ENCODE results near the gene UBTD1. TPM values are rescaled to one million over a fixed set of nuclear protein-coding genes. Genes with fewer than 3 reads are reported as not detected.
"Not testable (repeated sequence)": the region's sequence is repeated elsewhere in the genome, so short reads cannot be mapped to it uniquely, and the experiment has no call there.

UBTD1 gene
- total RNA-seq, 1 donor from 2014 or later = 25.1 TPM

DNA sequence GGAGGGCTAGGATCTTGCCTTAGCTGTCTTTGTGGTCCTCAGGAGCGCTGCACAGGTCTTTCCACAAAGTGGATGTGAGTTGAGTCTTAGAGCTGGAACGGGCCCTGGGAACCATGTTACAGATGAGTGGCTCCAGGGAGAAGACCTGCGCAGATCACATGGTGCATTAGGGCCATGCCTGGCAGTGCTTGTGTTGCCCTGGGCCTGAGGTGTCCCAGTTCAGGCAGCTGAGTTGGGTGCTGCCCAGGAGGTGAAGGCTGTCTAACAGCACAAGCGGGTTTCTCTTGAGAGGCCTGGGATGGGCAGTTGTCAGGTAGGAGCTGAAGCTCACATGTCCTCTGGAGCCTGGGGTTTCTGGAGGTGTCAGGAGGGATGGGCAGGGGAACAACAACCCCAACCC lies 40.1 kb downstream of the UBTD1 start:
- DNase-seq = no peak

DNA sequence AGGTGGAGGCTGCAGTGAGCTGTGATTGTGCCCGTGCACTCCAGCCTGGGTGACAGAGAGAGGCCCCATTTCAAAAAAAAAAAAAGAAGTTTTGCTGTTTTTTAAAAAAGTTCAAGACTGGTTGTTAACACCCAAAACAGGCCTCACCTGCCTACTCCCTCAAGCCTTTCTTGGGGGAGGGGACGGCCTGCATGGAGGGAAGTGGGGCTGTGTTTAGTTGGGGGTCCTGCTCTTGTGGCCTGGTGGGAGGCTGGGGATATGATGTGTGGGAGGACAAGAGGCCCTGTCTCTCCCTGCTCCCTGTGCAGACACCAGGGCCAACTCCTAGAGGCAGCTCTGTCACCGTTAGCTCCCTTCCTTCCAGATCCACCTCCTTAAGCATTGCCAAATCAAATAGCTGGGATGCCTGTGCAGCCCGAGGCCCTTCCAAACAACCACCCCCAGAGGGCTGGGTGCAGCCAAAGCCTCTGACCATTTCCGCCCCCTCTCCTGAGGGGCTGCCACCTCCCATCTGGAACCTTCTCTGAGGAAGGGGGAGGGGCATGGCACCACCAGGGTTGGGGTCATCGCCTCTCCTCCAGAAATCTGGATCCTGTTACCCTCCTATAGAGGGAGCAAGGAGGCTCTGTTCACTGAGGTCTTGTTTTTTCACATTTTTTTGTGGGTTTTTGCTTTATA lies 40.9 kb downstream of the UBTD1 start:
- DNase-seq = no peak

DNA sequence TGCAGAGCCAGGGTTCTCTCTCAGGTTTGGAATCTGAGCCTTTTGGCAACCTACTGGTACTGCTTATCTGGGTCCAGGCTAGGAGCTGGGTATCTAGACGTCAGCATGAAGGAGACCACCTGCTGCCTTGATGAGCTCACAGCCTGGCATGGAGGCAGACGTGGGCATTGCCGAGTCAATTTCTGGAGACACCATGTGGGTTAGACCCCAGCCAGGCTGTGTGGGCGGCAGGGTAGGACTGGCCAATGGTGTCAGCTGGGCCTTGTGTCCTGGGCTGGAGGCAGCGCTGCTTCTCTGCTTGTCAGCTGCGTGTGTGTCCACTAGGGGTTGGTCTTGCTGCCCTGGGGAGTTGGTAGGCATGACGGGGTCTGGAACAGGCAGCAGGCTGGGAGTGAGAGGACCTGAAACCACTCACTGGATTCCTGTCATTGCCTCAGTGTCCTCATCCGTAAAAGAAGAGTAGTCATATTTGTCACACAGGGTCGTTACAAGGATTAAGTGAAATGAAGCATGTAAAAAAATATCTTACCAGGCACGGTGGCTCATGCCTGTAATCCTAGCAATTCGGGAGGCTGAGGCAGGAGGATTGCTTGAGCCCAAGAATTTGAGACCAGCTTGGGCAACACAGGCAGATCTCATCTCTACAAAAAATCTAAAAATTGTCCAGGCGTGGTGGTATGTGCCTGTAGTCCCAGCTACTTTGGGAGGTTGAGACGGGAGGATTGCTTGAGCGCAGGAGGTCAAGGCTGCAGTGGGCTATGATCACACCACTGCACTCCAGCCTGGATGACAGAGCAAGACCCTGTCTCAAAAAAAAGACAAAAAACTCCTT lies 42.2 kb downstream of the UBTD1 start:
- no peak for DNase-seq

DNA sequence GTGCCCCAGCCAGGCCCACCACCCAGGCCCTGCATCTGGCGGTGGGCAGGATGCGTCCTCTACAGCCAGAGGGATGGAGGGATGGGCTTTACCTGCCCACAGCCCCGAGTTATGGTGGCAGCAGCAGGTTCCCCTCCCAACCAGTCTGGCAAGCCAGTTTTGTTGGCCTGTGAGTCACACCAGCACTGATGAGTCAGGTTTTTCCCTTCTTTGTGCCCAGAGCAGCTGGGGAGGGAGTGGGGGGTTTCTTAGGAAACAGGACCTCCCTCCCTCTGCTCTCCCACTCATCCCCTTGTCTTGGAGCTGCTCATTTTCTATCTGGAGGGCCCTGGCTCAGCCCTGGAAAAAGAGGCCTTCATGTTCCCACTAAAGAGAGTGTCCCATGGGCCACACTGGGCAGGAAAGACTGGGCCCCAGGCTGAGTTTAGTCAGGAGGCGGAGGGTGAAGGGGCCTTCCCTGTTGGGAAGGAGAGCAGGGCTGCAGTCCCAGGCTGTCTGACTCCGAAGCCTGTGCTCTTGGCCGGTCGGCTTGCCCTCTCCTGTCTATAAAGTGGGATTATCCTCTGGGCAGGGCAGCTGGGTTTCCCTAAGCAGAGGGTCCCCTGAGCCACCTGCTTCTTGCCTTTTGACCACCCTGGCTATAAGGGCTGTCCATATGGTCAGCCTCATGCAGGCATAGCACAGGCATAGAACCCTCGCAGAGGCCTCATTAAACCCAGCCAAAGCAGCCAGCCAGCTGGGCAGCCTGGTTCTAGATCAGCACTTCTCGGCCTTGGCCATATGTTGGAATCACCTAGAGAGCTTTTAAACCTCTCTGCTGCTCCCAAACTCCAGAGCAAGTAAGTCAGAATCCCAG lies 43.7 kb downstream of the UBTD1 start:
- peak; percentile 87 for DNase-seq

DNA sequence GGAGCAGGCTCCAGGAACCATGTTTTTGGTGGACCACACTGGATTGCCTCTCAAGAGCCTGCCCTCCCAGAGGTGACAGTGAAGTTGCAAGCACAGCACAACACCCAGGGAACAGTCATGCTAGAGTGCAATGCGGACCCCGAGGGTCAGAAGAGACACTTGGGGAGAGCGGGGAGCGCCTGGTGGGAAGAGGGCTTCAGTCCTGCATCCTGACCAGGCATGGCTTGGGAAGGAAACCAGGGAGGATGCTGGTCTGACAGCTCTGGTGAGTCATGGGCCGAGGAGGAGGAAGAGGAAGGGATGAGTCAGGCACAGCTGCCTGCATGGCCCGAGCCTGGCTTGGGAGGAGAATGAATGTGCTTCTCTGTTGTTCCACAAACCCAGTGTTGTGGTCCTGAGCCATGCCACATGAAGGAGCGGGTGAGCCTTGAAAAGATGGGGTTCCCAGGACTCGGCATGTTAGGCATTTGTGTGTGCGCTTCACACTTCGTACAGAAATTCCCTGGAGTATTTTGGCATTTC lies 44.4 kb downstream of the UBTD1 start:
- DNase-seq = peak; percentile 68

DNA sequence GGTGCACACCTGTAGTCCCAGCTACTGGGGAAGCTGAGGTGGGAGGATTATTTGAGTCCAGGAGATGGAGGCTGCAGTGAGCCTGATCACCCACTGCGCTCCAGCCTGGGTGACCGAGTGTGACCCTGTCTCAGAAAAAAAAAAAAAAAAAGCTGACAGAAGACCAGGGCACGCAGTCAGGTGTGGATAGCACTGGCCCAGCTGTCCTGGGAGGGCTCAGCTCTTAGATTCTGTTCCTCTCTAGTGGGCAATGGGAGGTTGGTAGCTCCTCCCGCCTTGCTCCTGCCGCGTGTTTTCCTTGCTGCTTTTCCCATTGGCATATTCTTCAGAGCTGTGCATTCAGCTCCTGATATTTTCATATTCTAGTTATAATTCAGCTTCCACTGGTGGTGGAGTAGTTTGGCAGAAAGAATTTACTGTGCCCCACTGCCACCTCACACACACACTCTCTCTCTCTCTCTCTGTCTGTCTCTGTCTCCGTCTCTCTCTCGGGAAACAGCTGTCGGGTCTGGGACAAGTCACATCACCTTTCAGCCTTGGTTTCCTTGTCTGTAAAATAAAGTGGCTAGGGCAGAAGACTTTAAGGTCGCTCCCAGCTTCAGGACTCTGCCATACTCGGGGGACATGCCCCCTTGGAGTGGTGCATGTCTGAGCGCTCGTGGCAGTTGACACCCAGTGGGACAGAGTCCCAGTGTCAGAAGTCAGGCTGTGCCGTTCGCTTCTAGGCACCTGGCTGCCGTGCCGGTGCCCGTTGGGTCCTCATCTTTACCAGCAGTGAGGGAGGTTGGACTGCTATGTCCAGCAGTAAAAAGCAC lies 47.9 kb downstream of the UBTD1 start:
- peak; percentile 27 for DNase-seq

DNA sequence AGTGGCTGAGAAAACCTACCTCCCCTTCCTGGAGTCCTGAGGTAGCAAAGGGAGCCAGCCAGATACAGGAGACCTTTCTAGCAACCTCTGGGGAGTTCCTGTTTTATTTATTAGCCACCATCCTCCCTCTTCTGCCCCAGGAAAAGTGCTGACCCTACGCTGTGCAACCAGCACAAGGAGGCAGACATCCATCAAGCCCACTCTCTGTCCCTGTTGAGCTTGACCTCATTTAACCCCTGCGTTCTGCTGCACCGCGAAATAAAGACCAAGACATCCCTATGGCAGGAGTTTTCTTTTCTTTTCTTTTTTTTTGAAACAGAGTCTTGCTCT lies 48.5 kb downstream of the UBTD1 start:
- no peak for DNase-seq

DNA sequence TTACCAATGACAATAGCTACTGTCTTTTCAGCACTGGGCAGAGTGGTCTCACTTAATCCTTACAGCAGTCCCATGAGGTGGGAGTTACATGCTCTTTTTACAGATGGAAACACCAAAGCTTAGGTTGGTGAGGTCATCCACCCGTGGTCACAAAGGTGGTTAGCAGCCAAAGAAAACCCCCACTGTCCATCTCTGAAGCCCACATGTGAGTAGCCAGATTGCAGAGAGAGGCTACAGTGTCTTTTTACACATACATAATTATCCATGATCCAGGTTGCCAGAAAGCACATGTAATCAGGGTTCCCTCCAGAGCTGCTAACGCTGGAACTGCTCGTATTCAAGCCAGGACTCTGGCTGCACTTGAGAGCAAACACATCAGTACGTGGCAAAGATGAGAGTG lies 49.2 kb downstream of the UBTD1 start:
- DNase-seq = peak; percentile 67

DNA sequence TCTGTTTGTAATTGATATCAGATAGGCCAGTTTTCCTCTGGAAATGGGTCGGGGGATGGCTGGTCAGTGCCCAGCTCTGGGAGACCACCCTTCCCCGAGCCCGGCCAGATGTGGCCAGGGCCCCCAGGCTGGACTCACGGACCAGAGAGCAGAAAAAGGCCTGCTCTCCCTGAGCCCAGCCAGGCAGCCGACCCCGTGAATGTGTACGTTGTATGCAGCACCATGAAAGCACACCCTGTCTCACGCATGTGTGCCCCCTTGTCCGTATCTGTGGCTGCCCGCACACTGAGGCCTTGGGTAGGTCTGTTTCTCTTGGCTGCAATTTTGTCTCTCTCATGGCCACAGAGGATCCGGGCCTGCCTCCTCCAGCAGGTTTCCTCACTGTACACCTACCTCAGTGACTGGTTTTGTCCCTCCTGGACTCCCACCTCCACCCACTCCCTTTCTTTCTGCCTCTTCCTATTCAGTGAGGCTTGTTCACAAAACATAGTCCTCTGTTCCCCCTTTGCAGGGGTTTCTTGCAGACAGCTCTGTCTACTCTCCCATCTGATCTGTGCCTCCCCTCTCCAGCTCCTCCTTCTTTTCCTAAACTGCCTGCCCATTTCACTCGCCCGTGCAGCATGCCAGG lies 50.2 kb downstream of the UBTD1 start:
- DNase-seq = peak; percentile 43

DNA sequence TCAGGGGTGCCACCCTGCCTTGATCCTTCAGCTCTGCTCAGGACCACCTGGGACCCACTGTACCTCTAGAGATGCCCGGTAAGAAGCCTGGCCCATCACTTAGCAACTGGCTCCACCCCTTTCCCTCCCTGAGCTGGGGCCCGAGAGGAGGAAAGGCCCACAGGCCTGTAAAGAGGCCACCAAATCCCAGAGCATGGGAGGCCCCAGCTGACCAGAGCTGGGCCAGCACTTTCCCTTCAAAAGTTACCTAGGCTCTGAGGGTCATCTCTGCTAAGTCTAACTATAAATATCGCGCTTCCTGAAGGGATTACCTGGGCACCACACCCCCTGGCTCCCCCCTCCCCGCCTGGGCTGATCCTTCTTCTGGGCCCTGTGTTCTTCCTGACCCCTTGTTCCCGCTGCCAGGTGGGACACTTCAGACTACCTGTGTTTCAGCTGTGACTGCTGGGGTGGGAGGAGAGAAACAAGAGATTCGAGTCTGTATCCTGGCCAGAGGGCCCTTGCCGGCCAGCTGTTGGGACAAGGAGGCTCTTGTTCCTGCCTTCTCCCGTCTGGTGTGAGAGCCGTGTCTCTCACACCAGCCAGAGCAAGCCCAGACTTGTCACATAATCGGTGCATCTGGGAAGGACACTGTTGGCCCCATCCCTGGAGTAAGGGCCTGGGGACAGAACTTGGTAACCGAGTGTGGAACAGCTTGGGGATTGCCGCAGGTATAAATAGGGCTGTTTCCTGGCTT lies 51.0 kb downstream of the UBTD1 start:
- peak; percentile 86 for DNase-seq

DNA sequence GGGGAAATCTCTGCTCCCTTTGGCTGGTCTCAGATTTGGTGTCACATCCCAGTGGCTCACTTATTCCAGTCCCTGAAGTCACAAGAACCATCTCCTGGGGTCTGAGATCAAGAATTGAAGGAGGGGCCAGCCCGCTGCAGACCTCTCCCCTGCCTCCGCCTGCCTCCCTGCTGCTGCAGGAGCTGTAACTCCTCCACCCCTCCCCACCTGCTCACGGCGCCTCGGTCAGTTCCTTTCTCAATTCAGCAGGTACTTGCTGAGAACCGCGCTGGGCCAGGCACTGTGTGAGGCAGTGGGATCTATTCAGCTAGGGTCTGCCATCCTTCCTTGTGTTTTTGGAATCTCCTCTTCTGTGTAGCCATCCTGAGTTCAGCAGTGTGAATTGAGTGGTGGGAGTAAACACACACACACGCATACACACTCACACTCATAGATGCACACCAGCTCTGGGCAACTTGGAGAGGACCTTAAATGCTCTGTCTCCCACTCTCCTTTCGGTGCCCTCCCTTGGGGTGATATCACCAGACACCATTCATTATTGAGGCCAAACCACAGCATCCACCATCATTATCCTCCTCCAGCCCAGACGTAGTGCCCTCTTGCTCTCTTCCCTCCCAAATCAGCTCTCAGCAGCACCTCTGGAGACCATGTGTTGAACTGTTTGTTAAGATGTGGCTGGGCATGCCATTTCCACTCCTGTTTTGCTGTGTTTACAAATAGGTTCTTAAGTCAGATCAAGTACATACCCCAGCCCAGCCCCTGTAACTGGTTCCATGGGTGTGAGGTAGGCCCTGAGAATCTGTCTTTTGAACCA lies 51.8 kb downstream of the UBTD1 start:
- no peak for DNase-seq

DNA sequence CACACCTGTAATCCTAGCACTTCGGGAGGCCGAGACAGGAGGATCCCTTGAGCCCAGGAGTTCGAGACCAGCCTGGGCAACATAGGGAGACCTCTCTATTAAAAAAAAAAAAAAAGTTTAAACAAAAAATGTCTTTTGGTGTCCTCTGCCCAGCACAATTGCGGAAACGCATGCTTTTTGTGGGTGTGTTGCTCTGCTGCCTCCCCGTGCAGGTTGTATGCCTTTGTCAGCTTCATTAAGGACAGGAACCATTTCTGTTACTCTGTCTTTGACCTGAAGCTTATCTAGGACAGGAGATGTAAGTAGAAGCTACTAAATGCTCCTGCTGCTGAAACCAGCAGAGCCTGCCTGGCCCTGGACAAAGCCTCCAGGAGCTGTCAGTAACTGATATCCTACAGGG lies 52.5 kb downstream of the UBTD1 start:
- no peak for DNase-seq

DNA sequence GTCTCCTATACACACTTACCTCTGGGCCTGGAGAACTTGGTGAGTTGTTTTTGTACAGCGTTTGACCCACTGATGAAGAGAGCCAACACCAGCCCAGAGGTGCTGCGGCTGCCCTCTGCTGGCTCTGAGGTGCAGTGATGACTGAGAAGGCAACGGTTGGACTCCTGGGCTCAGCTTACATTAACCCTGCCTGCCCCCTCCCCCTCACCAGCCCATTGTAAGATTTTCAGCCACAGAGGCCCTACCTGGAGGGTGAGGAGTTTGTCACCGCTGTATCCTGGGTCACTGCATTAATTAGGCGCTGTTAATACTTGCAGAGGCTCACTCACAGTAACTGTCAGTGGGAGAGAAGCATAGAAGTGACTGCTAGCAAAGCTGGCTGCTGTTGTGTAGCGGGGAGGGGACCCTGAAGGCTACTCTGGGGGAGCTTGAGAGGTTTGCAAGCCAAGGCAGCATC lies 54.9 kb downstream of the UBTD1 start:
- peak; percentile 82 for DNase-seq

DNA sequence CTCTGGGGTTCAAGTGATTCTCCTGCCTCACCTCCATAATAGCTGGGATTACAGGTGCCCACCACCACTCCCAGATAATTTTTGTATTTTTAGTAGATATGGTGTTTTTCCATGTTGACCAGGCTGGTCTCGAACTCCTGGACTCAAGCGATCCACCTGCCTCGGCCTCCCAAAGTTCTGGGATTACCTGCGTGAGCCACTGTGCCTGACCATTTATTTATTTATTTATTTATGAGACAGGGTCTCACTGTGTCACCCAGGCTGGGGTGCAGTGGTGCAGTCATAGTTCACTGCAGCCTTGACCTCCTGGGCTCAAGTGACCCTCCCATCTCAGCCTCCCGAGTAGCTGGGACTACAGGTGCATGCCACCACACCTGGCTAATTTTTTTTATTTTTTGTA lies 55.6 kb downstream of the UBTD1 start:
- not testable (repeated sequence) for DNase-seq

DNA sequence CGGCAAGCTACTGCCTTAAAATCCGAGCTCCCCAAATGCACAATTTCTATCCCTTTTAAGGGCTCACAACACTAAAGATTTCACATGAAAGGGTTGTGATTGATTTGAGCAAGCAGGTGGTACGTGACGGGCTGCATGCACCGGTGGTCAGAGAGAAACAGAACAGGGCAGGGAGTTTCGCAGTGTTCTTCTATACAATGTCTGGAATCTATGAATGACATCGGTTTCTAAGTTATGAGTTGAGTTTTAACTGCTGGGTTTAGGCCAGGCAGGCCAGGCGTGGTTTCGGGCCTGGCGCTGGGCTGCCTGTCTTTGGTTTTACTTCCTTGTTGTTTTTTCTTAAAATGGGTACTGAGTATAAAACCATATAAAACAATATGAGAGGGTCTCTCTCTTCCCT lies 56.8 kb downstream of the UBTD1 start:
- DNase-seq = not testable (repeated sequence)

DNA sequence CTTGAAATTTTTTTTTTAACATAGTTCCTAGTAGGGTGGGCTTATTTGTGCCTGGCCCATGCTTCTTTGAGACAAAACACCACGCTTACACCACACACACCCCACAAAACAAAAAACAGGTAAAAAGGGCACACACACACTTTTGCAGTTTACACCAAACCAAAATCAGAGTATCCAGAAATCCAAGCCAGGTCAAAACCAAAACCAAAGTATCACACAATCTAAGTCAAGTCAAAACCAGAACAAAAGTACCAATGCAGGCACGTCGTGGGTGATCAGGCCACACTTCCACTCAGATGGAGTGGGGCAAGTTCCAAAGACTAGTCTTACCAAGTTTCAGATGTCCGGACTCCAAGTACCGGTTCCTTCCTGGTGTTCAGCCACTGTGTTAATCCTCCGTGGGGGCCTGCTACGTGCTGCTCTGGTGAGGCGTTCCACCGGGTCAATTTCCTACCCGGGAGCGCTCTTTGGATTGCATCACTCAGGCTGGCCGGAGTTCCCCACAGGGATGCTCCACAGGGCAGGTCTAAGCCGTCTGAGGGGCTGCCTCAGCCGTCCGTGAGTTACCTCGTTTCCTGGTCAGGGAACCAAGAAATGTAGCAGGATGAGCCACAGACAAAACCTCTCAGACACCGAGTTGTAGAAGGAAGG lies 62.1 kb downstream of the UBTD1 start:
- not testable (repeated sequence) for DNase-seq

DNA sequence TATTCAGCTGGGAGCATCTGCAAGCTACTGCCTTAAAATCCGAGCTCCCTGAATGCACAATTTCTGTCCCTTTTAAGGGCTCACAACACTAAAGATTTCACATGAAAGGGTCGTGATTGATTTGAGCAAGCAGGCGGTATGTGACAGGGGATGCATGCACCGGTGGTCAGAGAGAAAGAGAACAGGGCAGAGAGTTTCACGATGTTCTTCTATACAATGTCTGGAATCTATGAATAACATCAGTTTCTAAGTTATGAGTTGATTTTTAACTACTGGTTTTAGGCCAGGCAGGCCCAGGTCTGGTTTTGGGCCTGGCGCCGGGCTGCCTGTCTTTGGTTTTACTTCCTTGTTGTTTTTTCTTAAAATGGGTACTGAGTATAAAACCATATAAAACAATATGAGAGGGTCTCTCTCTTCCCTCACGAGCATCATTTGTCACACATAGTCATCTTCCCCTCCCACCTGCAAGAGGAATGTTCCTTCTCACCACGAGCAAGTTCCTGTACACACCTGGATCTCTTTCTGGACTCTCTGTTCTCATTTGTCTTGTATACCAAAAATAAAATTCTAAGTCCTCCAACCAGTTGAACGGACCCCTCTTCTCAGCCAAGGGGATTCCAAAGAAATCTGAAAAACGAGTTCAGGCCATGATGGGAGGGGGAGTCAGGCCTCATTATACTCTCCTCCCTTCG lies 62.8 kb downstream of the UBTD1 start:
- DNase-seq = not testable (repeated sequence)

DNA sequence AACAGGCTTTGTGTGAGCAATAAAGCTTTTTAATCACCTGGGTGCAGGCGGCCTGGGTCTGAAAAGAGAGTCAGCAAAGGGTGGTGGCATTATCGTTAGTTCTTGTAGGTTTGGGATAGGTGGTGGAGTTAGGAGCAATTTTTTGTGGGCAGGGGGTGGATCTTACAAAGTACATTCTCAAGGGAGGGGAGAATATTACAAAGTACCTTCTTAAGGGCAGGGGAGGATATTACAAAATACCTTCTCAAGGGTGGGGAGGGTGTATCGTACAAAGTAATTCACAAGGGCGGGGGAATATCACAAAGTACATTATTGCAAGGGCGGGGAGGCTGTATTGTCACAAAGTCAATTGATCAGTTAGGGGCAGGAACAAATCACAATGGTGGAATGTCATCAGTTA lies 63.6 kb downstream of the UBTD1 start:
- DNase-seq = not testable (repeated sequence)

All from tongue (tissue), 2 donors.